ENCODE measurements around the gene BCKDK. TPM values are rescaled to one million over a fixed set of nuclear protein-coding genes. Genes with fewer than 3 reads are reported as not detected.

BCKDK gene
- total RNA-seq, 2 experiments from 2014 or later = 39.0 to 40.4 TPM

- H3K4me1 ChIP-seq (ENCODE audit: insufficient read depth, low read length, poor library complexity, severe bottlenecking) = peaks cover 15% of the 10 kb centered on the region
- intact Hi-C loops (cut with micrococcal nuclease; ENCODE audit: unreplicated experiment) = loop anchor here (1.0 to 5.0 kb wide), 7 partner anchors 20 to 385 kb away; partner anchors contain the start of genes ARMC5, KAT8, SETD1A and VKORC1
These were observed 34.0 kb upstream of the BCKDK start, which contains the start of the genes ZNF646 and ZNF668 for GRCh38 chr16:31073970-31074813. ZNF646 (plus strand) TSS chr16:31074422; CDS start chr16:31076325, 1,903 bp downstream. ZNF668 (minus strand) TSS chr16:31074240; CDS start chr16:31064459, 9,781 bp downstream.

GRCh38 chr16:31074814-31075183 lies 33.4 kb upstream of the BCKDK start:
- Histone ChIP-seq H3K9me3 (ENCODE audit: low read length) (no peaks in the 10 kb centered on the region), H3K4me2 (ENCODE audit: low read length) (peak overlapping the region; percentile 93), H3K27ac (ENCODE audit: low read depth, low read length, poor library complexity, severe bottlenecking) (peak overlapping the region; percentile 84), H2AFZ (ENCODE audit: low read length) (peak overlapping the region; percentile 45; the same call in 1 of the 2 replicates), H3K36me3 (ENCODE audit: insufficient read depth, low read length) (peaks cover 39% of the 10 kb centered on the region), H3K4me3 (ENCODE audit: low read depth, low read length, poor library complexity, severe bottlenecking) (peak overlapping the region; percentile 88), H4K20me1 (ENCODE audit: insufficient read depth, low read length) (no peaks in the 10 kb centered on the region), H3K79me2 (ENCODE audit: insufficient read depth, low read depth, low read length) (peaks cover 50% of the 10 kb centered on the region), H3K4me1 (ENCODE audit: insufficient read depth, low read length, poor library complexity, severe bottlenecking) (peaks cover 15% of the 10 kb centered on the region), H3K9me2 (ENCODE audit: insufficient read depth, low read length) (no peaks in the 10 kb centered on the region)
- CTCF ChIA-PET (ENCODE audit: unreplicated experiment) = no interaction called here
- BruUV-seq (replicated peaks) = no TSS peak
- intact Hi-C loops (cut with micrococcal nuclease; ENCODE audit: unreplicated experiment) = loop anchor here (1.0 to 5.0 kb wide), 6 partner anchors 20 to 384 kb away; partner anchors contain the start of genes ARMC5, KAT8, SETD1A and VKORC1
- TF ChIP-seq CTCF (conservative IDR thresholded peaks at IDR 0.05; ENCODE audit: low read length) (peak; percentile 45), EZH2phosphoT487 (IDR thresholded peaks at IDR 0.05; ENCODE audit: borderline replicate concordance, low read depth, low read length) (no peak)
- DNase-seq (ENCODE audit: low spot score) = no peak
- POLR2A ChIA-PET = interaction anchor here (1.4 kb wide), 1 partner anchor 385 kb away, joined by 3 read pairs; the partner anchor contains the start of gene ARMC5

More at GRCh38 chr16:31073970-31074813, 34.0 kb upstream of the BCKDK start, which contains the start of the genes ZNF646 and ZNF668:
- Histone ChIP-seq H3K36me3 (ENCODE audit: insufficient read depth, low read length) (peaks cover 33% of the 10 kb centered on the region), H3K79me2 (ENCODE audit: insufficient read depth, low read depth, low read length) (peaks cover 54% of the 10 kb centered on the region), H2AFZ (ENCODE audit: low read length) (peak within 1 kb of the TSS; percentile 75), H3K4me3 (ENCODE audit: low read depth, low read length, poor library complexity, severe bottlenecking) (peak within 1 kb of the TSS; percentile 88), H3K4me2 (ENCODE audit: low read length) (peak within 1 kb of the TSS; percentile 95), H4K20me1 (ENCODE audit: insufficient read depth, low read length) (no peaks in the 10 kb centered on the region), H3K9me2 (ENCODE audit: insufficient read depth, low read length) (no peaks in the 10 kb centered on the region), H3K9me3 (ENCODE audit: low read length) (no peaks in the 10 kb centered on the region), H3K27ac (ENCODE audit: low read depth, low read length, poor library complexity, severe bottlenecking) (peak within 1 kb of the TSS; percentile 84)
- POLR2A ChIA-PET = interaction anchor here (0.5 to 1.7 kb wide), 5 partner anchors 19 to 385 kb away, joined by 3 to 7 read pairs (median 5); partner anchors contain the start of genes ARMC5, KAT8 and VKORC1
- TF ChIP-seq CTCF (conservative IDR thresholded peaks at IDR 0.05; ENCODE audit: low read length) = no peak
- no peak for TF ChIP-seq EZH2phosphoT487 (IDR thresholded peaks at IDR 0.05; ENCODE audit: borderline replicate concordance, low read depth, low read length)
- CTCF ChIA-PET (ENCODE audit: unreplicated experiment) = interaction anchor here (0.6 kb wide), 1 partner anchor 43 kb away, joined by 8 read pairs; the partner anchor contains the start of gene KAT8
- no TSS peak for BruUV-seq (replicated peaks)
- peak; percentile 100 for DNase-seq (ENCODE audit: low spot score)
